CD4-positive, alpha-beta T cell treated with Interleukin-15 for 1 hour (primary cell): ENCODE measurements around the gene OLFM3.

ENCODE experiments used
- DNase-seq: peaks from one replicate; pipeline ENCODE4 v3.0.0-alpha.2; 2020

Gene OLFM3

DNA sequence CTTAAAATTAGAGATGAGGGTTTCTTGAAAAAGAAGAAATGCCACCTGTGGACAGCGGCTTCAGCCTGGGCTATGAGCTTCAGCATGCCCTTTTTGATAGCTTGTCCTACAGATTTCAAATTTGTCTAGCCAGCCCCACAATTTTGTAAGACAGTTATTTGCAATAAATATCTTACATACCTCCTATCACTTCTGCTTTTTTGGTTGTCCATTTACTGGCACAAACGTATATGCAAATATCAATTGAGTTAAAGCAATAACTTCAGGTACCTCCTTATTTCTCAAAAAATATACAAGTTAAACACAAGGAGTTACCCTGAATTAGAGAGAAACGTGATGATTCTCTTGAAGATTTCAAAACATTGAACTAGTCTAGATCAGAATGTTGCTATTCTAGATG is 53.5 kb downstream of the OLFM3 start:
- no peak for DNase-seq

GRCh38 chr1:101942516-101943193 is 54.1 kb downstream of the OLFM3 start:
- DNase-seq: no peak

- no peak for DNase-seq
These were observed 58.0 kb downstream of the OLFM3 start for GRCh38 chr1:101938681-101939080.

GRCh38 chr1:101929343-101929742 is 67.4 kb downstream of the OLFM3 start:
- no peak for DNase-seq

- DNase-seq: no peak
These were observed 67.9 kb downstream of the OLFM3 start for GRCh38 chr1:101928829-101929228.

- no peak for DNase-seq
These were observed 72.0 kb downstream of the OLFM3 start for GRCh38 chr1:101924700-101925099.

GRCh38 chr1:101920577-101920976 is 76.1 kb downstream of the OLFM3 start:
- no peak for DNase-seq

DNA sequence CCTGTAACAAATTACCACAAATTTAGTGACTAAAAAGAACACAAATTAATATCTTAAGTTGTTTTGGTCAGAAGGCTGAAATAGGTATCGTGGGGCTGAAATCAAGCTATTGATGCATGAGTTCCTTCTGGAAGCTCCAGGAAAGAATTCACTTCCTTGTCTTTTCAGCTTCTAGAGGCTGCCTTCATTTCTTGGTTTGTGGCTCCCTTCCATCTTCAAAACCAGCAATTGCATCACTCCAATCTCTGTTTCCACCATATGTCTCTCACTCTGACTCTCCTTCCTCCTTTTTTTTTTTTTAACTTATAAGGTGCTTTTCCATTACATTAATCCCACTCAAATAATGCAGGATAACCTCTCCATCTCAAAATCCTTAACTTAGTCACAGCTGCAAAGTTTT is 78.4 kb downstream of the OLFM3 start:
- DNase-seq: no peak

- no peak for DNase-seq
These were observed 81.1 kb downstream of the OLFM3 start for GRCh38 chr1:101915597-101915996.

- DNase-seq: no peak
These were observed 82.1 kb downstream of the OLFM3 start for GRCh38 chr1:101914473-101915242.

GRCh38 chr1:101911894-101912293 is 84.8 kb downstream of the OLFM3 start:
- DNase-seq: no peak

DNA sequence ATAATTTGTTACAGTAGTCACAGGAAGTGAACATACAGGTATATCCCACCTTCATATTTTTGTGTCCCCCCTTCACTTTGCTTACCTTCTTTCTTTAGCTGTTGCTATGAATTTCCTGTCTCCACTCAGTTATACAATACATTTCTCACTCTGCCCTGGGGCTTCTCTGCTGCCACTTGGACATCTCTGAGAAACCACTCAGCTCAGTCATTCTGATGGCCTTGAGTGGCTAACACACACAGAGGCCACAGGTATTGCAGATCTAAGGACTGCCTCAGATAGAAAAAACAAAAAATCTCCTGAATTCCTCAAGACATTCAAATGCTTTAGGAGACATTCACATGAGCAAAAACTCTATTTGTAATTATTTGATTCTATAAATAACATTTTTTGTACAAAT is 87.7 kb downstream of the OLFM3 start:
- no peak for DNase-seq

DNA sequence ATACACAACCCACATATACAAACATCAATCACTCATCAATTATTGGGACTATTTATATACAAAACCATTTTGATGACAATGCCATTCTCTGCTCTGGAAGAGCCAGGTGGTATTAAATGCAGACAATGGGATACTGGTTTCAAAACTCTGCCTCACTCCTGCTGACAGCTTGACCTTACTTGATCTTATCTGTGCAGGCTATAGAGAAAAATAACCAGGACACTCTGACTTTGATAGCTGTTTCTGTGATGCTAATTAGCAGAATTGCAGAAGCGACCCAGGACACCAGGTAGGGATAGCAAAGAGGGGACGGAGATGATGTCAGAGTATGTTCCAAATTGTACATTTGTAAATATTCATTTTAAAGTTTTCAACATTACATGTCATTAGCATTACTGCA is 89.5 kb downstream of the OLFM3 start:
- no peak for DNase-seq

- no peak for DNase-seq
These were observed 91.4 kb downstream of the OLFM3 start for GRCh38 chr1:101905283-101905835.

- DNase-seq: no peak
These were observed 94.5 kb downstream of the OLFM3 start for GRCh38 chr1:101902199-101902598.

DNA sequence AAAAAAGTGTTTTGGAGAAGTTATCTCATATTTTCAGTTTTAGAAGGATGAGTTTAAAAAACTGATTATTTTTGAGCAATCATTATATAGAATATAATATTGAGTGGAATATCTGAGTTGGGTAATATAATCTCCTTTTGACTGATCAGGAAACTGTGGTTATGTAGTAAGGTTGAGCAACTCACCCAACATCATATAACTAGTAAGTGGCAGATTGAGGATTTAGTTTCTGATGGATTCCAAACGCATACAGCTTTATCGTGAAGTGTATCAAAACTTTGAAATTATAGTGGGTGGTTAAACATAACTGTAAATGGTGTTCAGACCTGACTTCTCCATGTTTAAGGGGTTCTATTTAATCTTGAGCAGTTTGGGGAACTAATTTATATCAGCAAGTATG is 98.6 kb downstream of the OLFM3 start:
- no peak for DNase-seq

DNA sequence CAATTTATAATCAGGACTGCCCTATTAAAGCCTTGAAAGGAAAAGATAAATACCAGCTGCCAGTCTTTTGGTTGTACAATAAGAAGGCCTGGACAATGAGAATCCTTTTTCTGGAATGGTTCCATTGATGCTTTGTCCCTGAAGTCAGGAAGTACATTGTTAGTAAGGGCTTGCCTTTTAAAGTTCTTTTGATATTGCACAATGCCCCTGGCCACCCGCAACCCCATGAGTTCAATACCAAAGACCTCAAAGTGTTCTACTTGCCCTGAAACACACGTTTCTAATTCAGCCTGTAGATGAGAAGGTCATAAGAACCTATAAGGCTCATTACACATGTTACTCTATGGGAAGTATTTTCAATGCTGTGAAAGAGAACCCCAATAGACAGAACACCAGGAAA is 112.1 kb downstream of the OLFM3 start:
- DNase-seq: no peak

GRCh38 chr1:101875891-101876290 is 120.8 kb downstream of the OLFM3 start:
- DNase-seq: no peak

- DNase-seq: no peak
These were observed 123.1 kb downstream of the OLFM3 start for GRCh38 chr1:101873672-101874071.

DNA sequence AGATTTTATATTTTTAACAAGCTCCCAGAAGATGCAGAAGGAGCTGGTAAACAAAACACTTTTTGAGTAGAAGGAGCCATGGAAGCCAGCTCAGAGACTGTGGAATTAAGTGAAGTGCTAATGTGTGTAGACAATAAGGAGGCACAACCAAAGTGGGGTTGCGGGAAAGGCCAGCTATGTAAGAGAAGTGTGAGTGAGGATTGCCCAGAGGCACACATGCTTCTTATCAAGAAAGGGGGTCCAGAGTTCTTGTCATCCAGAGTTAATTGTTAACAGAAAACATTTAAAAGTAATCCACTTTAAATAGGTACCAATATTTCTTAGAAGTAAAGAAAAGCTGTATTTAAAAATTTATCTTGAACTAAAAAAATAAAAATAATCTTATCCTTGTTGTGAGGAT is 136.8 kb downstream of the OLFM3 start:
- no peak for DNase-seq

- DNase-seq: no peak
These were observed 142.5 kb downstream of the OLFM3 start for GRCh38 chr1:101854271-101854670.

GRCh38 chr1:101852936-101853335 is 143.8 kb downstream of the OLFM3 start:
- no peak for DNase-seq

DNA sequence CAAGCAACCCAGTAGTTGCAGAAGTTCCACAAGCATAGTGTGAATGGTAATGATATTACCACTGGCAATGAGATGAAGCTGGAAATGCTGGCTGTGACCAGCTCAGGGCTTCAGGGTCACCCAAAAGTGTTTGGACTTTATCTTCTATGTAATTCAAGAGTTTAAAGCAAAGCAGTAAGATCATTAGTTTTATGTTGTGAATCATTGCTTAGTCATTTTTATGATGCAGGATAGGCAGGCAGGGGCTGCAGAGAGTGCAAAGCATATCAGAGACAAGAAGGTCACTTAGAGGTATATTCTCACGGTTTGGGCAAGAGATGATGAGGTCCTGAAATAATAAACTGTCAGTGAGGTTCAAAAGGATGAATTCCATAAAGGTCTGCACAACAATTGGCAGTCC is 147.4 kb downstream of the OLFM3 start:
- no peak for DNase-seq

- DNase-seq: no peak
These were observed 149.1 kb downstream of the OLFM3 start for GRCh38 chr1:101847626-101848025.
